ENCODE results near the gene GAL3ST2. TPM values are rescaled to one million over a fixed set of nuclear protein-coding genes. Genes with fewer than 3 reads are reported as not detected.

Gene GAL3ST2
- total and polyA plus RNA-seq, 4 donors: 0.03 to 0.33 (median 0.23) TPM; not detected in 1

- H3K36me3 ChIP-seq (ENCODE audit: control insufficient read depth in 4 of 4, insufficient read depth in 3 of 4, low read depth in 1 of 4, low read length in 3 of 4): no peaks in the 10 kb centered on the region
- no peak for DNase-seq (ENCODE audit: low spot score)
- H3K9me3 ChIP-seq (ENCODE audit: control insufficient read depth in 4 of 4, low read length in 3 of 4): no peaks in the 10 kb centered on the region
- no peak for TF ChIP-seq RAD21 (IDR thresholded peaks at IDR 0.05)
- TF ChIP-seq, protein P1, sequence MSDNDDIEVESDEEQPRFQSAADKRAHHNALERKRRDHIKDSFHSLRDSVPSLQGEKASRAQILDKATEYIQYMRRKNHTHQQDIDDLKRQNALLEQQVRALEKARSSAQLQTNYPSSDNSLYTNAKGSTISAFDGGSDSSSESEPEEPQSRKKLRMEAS (IDR thresholded peaks at IDR 0.05): no peak
- no peak for TF ChIP-seq GABPA (IDR thresholded peaks at IDR 0.05 in 1 of 2, conservative IDR thresholded peaks at IDR 0.05 in 1 of 2)
- no peak for TF ChIP-seq NR2F2 (IDR thresholded peaks at IDR 0.05)
- TF ChIP-seq RXRA (IDR thresholded peaks at IDR 0.05): no peak
- no peak for TF ChIP-seq FOXA2 (IDR thresholded peaks at IDR 0.05)
- TF ChIP-seq, protein P2, sequence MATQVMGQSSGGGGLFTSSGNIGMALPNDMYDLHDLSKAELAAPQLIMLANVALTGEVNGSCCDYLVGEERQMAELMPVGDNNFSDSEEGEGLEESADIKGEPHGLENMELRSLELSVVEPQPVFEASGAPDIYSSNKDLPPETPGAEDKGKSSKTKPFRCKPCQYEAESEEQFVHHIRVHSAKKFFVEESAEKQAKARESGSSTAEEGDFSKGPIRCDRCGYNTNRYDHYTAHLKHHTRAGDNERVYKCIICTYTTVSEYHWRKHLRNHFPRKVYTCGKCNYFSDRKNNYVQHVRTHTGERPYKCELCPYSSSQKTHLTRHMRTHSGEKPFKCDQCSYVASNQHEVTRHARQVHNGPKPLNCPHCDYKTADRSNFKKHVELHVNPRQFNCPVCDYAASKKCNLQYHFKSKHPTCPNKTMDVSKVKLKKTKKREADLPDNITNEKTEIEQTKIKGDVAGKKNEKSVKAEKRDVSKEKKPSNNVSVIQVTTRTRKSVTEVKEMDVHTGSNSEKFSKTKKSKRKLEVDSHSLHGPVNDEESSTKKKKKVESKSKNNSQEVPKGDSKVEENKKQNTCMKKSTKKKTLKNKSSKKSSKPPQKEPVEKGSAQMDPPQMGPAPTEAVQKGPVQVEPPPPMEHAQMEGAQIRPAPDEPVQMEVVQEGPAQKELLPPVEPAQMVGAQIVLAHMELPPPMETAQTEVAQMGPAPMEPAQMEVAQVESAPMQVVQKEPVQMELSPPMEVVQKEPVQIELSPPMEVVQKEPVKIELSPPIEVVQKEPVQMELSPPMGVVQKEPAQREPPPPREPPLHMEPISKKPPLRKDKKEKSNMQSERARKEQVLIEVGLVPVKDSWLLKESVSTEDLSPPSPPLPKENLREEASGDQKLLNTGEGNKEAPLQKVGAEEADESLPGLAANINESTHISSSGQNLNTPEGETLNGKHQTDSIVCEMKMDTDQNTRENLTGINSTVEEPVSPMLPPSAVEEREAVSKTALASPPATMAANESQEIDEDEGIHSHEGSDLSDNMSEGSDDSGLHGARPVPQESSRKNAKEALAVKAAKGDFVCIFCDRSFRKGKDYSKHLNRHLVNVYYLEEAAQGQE (IDR thresholded peaks at IDR 0.05): no peak
- TF ChIP-seq CTCF (IDR thresholded peaks at IDR 0.05; ENCODE audit: low read depth, low read length, missing input control): no peak
- TF ChIP-seq, protein P3, sequence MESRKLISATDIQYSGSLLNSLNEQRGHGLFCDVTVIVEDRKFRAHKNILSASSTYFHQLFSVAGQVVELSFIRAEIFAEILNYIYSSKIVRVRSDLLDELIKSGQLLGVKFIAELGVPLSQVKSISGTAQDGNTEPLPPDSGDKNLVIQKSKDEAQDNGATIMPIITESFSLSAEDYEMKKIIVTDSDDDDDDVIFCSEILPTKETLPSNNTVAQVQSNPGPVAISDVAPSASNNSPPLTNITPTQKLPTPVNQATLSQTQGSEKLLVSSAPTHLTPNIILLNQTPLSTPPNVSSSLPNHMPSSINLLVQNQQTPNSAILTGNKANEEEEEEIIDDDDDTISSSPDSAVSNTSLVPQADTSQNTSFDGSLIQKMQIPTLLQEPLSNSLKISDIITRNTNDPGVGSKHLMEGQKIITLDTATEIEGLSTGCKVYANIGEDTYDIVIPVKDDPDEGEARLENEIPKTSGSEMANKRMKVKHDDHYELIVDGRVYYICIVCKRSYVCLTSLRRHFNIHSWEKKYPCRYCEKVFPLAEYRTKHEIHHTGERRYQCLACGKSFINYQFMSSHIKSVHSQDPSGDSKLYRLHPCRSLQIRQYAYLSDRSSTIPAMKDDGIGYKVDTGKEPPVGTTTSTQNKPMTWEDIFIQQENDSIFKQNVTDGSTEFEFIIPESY (IDR thresholded peaks at IDR 0.05): no peak
- TF ChIP-seq FOXA1 (IDR thresholded peaks at IDR 0.05): no peak
- TF ChIP-seq TAF1 (conservative IDR thresholded peaks at IDR 0.05): no peak
- TF ChIP-seq EGR1 (IDR thresholded peaks at IDR 0.05; ENCODE audit: low read depth in 2 of 2): no peak
- TF ChIP-seq YY1 (IDR thresholded peaks at IDR 0.05): no peak
- TF ChIP-seq SP1 (IDR thresholded peaks at IDR 0.05): no peak
- TF ChIP-seq ATF3 (IDR thresholded peaks at IDR 0.05): no peak
- TF ChIP-seq HNF4A (conservative IDR thresholded peaks at IDR 0.05): no peak
- no peak for TF ChIP-seq HNF4G (IDR thresholded peaks at IDR 0.05)
- TF ChIP-seq JUND (IDR thresholded peaks at IDR 0.05): no peak
- 71% methylated on average over 5 of the region's 5 CpGs for WGBS
- H3K9ac ChIP-seq (ENCODE audit: low read depth in 1 of 2, low read length in 2 of 2): no peak overlapping the region
- no peaks in the 10 kb centered on the region for H3K27me3 ChIP-seq (ENCODE audit: control insufficient read depth in 4 of 4, insufficient read depth in 4 of 4, low read length in 3 of 4)
- H3K27ac ChIP-seq (ENCODE audit: low read depth in 1 of 2, low read length in 2 of 2): no peak overlapping the region
- peaks cover 0 to 8% (median 6%) of the 10 kb centered on the region in 4 donors for H3K4me1 ChIP-seq (ENCODE audit: control insufficient read depth in 4 of 4, insufficient read depth in 4 of 4, low read length in 3 of 4)
- H3K4me3 ChIP-seq (ENCODE audit: low read depth in 1 of 3, low read length in 3 of 3): no peak overlapping the region
These were observed 4.4 kb downstream of the GAL3ST2 start for GRCh38 chr2:241780939-241781569.
